ENCODE data around the gene TMEM89.
A peak's percentile ranks its signal among the peaks of the same experiment; 100 is the strongest.

Gene TMEM89

GRCh38 chr3:48596157-48596556 is 25.4 kb downstream of the TMEM89 start:
- Histone ChIP-seq H3K4me3 (no peak overlapping the region), H3K36me3 (replicated peaks) (peaks cover 36% of the 10 kb centered on the region), H3K4me1 (no peaks in the 10 kb centered on the region), H3K9me3 (no peaks in the 10 kb centered on the region), H3K27me3 (ENCODE audit: low read depth) (peaks cover 24% of the 10 kb centered on the region)
- DNase-seq (ENCODE audit: low spot score in 2 of 2): no peak
- in situ Hi-C loops (cut with MboI; ENCODE audit: low sequenced_read_pairs): no loop called here

GRCh38 chr3:48595526-48596121 is 25.9 kb downstream of the TMEM89 start:
- Histone ChIP-seq H3K9me3 (no peaks in the 10 kb centered on the region), H3K4me3 (no peak overlapping the region), H3K36me3 (replicated peaks) (peaks cover 31% of the 10 kb centered on the region), H3K4me1 (no peaks in the 10 kb centered on the region), H3K27me3 (ENCODE audit: low read depth) (peaks cover 24% of the 10 kb centered on the region)
- in situ Hi-C loops (cut with MboI; ENCODE audit: low sequenced_read_pairs): no loop called here
- peak in 1 of 2 experiments; percentile 38 for DNase-seq (ENCODE audit: low spot score in 2 of 2)

- Histone ChIP-seq H3K4me1 (no peaks in the 10 kb centered on the region), H3K27me3 (ENCODE audit: low read depth) (peaks cover 29% of the 10 kb centered on the region), H3K9me3 (no peaks in the 10 kb centered on the region), H3K4me3 (no peak within 1 kb of the TSS), H3K36me3 (replicated peaks) (peaks cover 26% of the 10 kb centered on the region)
- no peak for DNase-seq (ENCODE audit: low spot score in 2 of 2)
- in situ Hi-C loops (cut with MboI; ENCODE audit: low sequenced_read_pairs): no loop called here
Observed at GRCh38 chr3:48595075-48595525, 26.5 kb downstream of the TMEM89 start, which contains the start of gene COL7A1. TSS of gene COL7A1 (minus strand) at chr3:48595329. CDS start at chr3:48595159, 170 bp downstream.

GRCh38 chr3:48594417-48595049 is 27.0 kb downstream of the TMEM89 start:
- Histone ChIP-seq H3K27me3 (ENCODE audit: low read depth) (peaks cover 34% of the 10 kb centered on the region), H3K4me3 (no peak overlapping the region), H3K9me3 (no peaks in the 10 kb centered on the region), H3K4me1 (no peaks in the 10 kb centered on the region), H3K36me3 (replicated peaks) (peaks cover 20% of the 10 kb centered on the region)
- DNase-seq (ENCODE audit: low spot score in 2 of 2): no peak
- in situ Hi-C loops (cut with MboI; ENCODE audit: low sequenced_read_pairs): no loop called here

DNA sequence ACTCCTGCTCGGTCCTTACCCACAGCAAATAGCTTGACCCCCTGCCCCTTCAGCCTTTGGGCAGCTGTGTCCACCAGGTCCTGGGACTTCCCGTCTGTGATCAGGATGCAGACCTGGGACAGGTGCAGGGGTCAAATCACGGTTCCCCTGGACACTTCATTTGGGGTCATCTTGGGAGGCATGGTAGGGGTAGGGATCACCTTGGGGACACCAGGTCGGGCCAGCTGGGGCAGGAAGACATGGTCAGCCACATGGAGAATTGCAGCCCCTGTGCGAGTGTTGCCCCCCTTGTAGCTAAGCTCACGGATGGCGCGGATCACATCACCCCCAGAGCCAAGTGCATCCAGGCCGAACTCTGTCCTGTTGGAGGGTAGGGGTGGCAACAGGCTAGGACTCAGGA is 28.2 kb downstream of the TMEM89 start:
- in situ Hi-C loops (cut with MboI; ENCODE audit: low sequenced_read_pairs): no loop called here
- Histone ChIP-seq H3K9me3 (no peaks in the 10 kb centered on the region), H3K4me1 (no peaks in the 10 kb centered on the region), H3K4me3 (no peak overlapping the region), H3K36me3 (replicated peaks) (peaks cover 8% of the 10 kb centered on the region), H3K27me3 (ENCODE audit: low read depth) (peaks cover 34% of the 10 kb centered on the region)
- DNase-seq (ENCODE audit: low spot score in 2 of 2): no peak

DNA sequence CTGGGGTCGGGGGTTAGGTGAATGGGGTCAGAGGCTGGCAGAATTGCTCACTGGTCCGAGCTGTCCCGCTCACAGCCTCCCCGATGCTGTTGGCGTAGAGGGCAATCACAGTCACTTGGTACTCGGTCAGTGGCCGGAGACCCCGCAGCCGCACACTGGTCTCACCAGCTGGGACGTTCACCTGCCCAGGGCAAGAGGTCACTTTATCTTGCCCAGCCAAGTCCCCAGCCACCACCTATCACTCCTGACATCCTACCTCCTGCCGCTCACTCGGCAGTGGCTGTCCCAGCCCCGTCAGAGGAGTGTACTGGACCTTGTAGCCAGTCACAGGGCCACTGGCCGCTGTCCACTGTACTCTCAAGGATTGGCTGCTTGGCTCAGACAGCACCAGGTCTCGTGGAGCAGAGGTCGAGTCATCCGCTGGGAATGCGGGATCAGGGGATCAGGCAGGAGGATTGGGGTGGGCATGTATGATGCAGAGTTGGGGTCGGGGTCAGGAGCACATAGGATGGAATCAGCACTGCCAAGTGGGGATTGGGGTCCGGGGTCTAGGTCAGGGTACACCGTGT is 29.0 kb downstream of the TMEM89 start:
- peaks cover 34% of the 10 kb centered on the region for H3K27me3 ChIP-seq (ENCODE audit: low read depth)
- peaks cover under 1% of the 10 kb centered on the region; the same call in 1 of the 2 replicates for H3K36me3 ChIP-seq (replicated peaks)
- H3K9me3 ChIP-seq: no peaks in the 10 kb centered on the region
- H3K4me1 ChIP-seq: no peaks in the 10 kb centered on the region
- in situ Hi-C loops (cut with MboI; ENCODE audit: low sequenced_read_pairs): no loop called here
- no peak for DNase-seq (ENCODE audit: low spot score in 2 of 2)
- H3K4me3 ChIP-seq: no peak overlapping the region

DNA sequence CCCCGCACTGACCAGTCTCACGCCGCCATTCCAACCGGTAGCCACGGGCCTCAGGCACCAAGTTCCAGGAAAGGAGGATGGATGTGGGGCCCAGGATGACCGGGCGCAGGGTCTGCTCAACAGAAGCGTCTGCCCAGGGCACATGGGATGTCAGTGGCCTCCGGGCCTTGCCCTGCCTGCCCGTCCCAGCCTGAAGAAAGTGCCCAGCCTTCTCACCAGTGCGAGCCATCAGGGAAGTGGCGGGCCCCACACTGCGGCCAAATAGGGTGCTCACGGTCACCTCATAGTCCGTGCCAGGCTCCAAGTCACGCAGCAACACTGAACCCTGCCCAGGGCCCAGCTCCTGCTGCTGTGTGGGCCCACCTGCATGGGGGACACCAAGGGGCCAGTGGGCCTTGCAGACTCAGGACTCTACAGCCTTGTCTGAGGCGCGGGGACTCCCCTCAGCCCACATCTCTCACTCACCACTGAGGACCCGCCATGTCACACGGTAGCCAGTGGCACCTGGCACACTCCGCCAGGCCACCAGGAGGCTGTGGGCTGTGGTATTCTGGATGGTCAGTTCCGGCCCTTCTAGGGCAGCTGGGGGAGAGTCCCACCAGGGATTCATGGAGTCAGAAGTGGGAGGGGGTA is 29.6 kb downstream of the TMEM89 start:
- H3K9me3 ChIP-seq: no peaks in the 10 kb centered on the region
- H3K4me1 ChIP-seq: no peaks in the 10 kb centered on the region
- no peaks in the 10 kb centered on the region for H3K36me3 ChIP-seq (replicated peaks)
- DNase-seq (ENCODE audit: low spot score in 2 of 2): no peak
- peaks cover 34% of the 10 kb centered on the region for H3K27me3 ChIP-seq (ENCODE audit: low read depth)
- no peak overlapping the region for H3K4me3 ChIP-seq
- in situ Hi-C loops (cut with MboI; ENCODE audit: low sequenced_read_pairs): no loop called here

DNA sequence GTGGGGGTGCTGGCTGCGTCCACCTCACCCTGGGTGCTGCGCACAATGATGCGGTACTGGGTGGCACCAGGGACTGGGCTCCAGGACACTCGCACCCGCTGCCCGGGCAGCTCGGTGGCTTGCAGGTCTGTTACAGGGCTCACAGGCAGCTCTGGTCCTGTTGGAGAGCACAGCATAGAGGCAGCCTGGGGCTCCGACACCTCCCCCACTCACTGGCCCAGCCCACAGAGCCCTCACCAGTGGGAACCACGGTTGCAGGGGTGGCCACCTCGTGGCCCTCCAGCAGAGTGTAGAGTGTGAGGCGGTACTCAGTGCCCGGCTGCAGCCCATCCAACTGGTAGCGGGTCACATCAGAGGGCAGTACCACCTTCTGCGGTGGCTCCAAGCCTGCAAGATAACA is 30.1 kb downstream of the TMEM89 start:
- Histone ChIP-seq H3K4me1 (no peaks in the 10 kb centered on the region), H3K27me3 (ENCODE audit: low read depth) (peaks cover 34% of the 10 kb centered on the region), H3K4me3 (no peak overlapping the region), H3K9me3 (no peaks in the 10 kb centered on the region), H3K36me3 (replicated peaks) (no peaks in the 10 kb centered on the region)
- in situ Hi-C loops (cut with MboI; ENCODE audit: low sequenced_read_pairs): no loop called here
- no peak for DNase-seq (ENCODE audit: low spot score in 2 of 2)

DNA sequence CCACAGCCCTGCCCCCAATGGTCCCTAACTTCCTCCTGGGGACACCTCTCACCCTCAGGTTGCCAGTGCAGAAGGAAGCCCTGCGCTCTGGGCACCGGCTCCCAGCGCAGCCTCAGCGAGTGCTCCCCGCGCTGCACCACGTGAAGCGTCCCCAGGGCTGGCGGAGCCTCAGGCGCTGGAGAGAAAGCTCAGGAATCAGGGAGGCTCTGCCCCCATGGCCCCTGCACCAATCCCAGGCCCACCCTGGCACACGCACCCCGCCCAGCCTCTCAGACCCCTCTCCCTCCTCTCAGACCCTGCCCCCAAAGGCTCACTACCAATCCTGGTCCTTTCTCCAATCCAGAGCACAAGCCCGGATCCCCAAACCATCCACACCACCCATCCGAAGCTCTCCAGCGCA is 33.3 kb downstream of the TMEM89 start:
- Histone ChIP-seq H3K27me3 (ENCODE audit: low read depth) (peaks cover 13% of the 10 kb centered on the region), H3K9me3 (no peaks in the 10 kb centered on the region), H3K4me1 (no peaks in the 10 kb centered on the region), H3K4me3 (no peak overlapping the region), H3K36me3 (replicated peaks) (no peaks in the 10 kb centered on the region)
- no peak for DNase-seq (ENCODE audit: low spot score in 2 of 2)
- in situ Hi-C loops (cut with MboI; ENCODE audit: low sequenced_read_pairs): no loop called here

DNA sequence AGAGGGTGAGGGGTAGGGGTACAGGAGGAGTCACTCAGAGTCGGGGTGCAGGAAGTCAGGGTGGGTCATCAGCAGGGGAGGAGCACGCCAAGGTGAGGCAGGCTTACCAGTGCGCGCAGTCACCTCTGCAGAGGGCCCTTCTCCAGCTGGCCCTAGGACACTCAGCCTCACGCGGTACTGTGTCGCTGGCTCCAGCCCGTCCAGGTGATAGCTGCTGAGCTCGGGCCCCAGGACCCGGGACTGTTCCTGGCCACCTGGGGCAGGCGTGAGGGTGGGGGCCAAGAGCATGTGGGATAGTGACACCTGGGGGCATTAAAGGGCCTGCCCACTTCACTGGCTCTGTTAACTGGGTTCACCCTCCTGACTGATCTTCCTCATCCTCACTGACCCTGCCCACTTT is 33.9 kb downstream of the TMEM89 start:
- no peak for DNase-seq (ENCODE audit: low spot score in 2 of 2)
- H3K36me3 ChIP-seq (replicated peaks): no peaks in the 10 kb centered on the region
- H3K9me3 ChIP-seq: no peaks in the 10 kb centered on the region
- H3K27me3 ChIP-seq (ENCODE audit: low read depth): peaks cover 9% of the 10 kb centered on the region
- no peaks in the 10 kb centered on the region for H3K4me1 ChIP-seq
- in situ Hi-C loops (cut with MboI; ENCODE audit: low sequenced_read_pairs): no loop called here
- H3K4me3 ChIP-seq: no peak overlapping the region

- no peak overlapping the region for H3K4me3 ChIP-seq
- H3K36me3 ChIP-seq (replicated peaks): no peaks in the 10 kb centered on the region
- in situ Hi-C loops (cut with MboI; ENCODE audit: low sequenced_read_pairs): no loop called here
- H3K4me1 ChIP-seq: no peaks in the 10 kb centered on the region
- no peaks in the 10 kb centered on the region for H3K9me3 ChIP-seq
- peaks cover 8% of the 10 kb centered on the region for H3K27me3 ChIP-seq (ENCODE audit: low read depth)
- no peak for DNase-seq (ENCODE audit: low spot score in 2 of 2)
Observed at GRCh38 chr3:48585411-48585810, 36.2 kb downstream of the TMEM89 start.

- in situ Hi-C loops (cut with MboI; ENCODE audit: low sequenced_read_pairs): no loop called here
- no peak overlapping the region for H3K4me3 ChIP-seq
- H3K4me1 ChIP-seq: no peaks in the 10 kb centered on the region
- H3K27me3 ChIP-seq (ENCODE audit: low read depth): peaks cover 2% of the 10 kb centered on the region
- H3K36me3 ChIP-seq (replicated peaks): no peaks in the 10 kb centered on the region
- H3K9me3 ChIP-seq: no peaks in the 10 kb centered on the region
- DNase-seq (ENCODE audit: low spot score in 2 of 2): no peak
Observed at GRCh38 chr3:48584836-48585235, 36.7 kb downstream of the TMEM89 start.

DNA sequence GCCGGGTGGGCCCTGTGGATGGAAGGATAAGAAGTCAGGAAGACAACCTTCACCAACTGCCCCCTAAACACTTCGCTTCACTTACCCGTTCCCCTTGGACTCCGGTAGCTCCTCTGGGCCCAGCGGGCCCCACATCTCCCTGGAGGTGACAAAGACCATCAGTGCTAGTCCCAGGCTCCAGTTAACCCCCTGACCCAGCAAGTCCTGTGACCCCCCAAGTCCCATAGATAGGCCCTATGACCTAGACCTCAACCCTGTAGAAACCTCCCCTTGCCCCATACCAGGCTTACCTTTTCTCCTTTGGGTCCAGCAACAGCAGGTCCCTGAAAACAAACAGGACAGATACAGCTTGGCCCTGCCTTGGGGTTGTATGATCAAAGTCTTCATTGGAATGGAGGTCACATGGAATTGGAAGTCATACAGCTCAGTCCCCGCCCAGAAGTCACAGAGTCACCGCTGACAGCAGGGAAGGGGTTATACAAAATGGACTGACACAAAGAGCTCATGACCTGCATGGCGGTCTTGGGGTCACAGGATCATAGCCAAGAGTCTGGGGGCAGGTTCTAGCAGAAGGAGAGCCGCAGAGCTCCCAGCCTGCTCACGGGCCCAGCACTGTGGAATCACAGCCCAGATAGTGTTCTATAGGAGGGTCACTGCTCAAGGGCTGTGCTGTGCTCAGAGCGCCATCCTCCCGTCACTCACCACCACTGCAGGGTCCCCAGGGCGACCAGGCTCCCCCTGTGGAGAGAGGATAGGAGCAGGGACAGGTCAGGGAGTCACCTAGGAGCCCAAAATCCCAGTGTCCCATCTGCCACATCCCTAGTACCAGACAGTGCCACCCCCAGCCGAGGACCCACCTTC is 39.7 kb downstream of the TMEM89 start:
- no peaks in the 10 kb centered on the region for H3K36me3 ChIP-seq (replicated peaks)
- no peaks in the 10 kb centered on the region for H3K27me3 ChIP-seq (ENCODE audit: low read depth)
- in situ Hi-C loops (cut with MboI; ENCODE audit: low sequenced_read_pairs): no loop called here

More for the DNA sequence above, 39.7 kb downstream of the TMEM89 start:
- Histone ChIP-seq H3K4me1 (no peaks in the 10 kb centered on the region), H3K9me3 (no peaks in the 10 kb centered on the region), H3K4me3 (no peak overlapping the region)
- no peak for DNase-seq (ENCODE audit: low spot score in 2 of 2)
